A549 treated with RU486 at 1 μM for 4 hours (cell line): ENCODE data around the gene ZNF8. TPM values are rescaled to one million over a fixed set of nuclear protein-coding genes. Genes with fewer than 3 reads are reported as not detected.

ENCODE experiments used
- total RNA-seq: library from RNA; stranded (reverse); fragments of 200-300 nt; extraction: Qiagen RNA extraction; gene quantifications from 5 replicates; pipeline ENCODE4 v1.2.3, GENCODE V29; 2022; ENCODE audit warnings: low read depth

The ZNF8 gene
- 0.92 to 1.4 TPM (median 1.2 TPM) in 5 replicates for total RNA-seq

DNA sequence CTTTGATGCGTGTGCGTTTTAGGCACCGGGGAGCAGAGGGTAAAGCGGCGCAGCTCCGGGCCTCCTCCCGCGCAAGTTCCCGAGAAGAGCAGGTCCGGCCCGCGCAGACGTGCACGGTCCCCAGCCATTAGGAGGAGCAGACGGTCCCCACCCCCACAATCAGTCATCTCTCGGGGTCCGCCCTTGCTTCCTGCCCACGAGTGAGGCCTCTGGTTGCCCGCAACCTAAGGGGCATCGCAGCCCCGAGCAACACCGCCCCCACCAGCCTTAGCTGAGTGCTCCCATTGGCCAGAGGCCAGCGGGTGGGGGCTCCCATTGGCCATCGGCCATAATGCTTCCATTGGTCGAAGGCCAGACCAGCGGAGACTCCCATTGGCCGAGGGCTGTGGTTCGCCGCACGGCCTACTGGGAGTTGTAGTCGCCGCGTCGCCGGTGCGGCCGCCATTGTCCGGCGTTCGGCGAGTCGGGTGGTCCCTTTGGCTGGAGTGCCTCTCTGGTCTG, at the start of gene ZNF8:
TSS of gene ZNF8 (plus strand) at position 415 of the 501 bp plus-strand sequence. CDS start 127 bp downstream, outside the sequence.

DNA sequence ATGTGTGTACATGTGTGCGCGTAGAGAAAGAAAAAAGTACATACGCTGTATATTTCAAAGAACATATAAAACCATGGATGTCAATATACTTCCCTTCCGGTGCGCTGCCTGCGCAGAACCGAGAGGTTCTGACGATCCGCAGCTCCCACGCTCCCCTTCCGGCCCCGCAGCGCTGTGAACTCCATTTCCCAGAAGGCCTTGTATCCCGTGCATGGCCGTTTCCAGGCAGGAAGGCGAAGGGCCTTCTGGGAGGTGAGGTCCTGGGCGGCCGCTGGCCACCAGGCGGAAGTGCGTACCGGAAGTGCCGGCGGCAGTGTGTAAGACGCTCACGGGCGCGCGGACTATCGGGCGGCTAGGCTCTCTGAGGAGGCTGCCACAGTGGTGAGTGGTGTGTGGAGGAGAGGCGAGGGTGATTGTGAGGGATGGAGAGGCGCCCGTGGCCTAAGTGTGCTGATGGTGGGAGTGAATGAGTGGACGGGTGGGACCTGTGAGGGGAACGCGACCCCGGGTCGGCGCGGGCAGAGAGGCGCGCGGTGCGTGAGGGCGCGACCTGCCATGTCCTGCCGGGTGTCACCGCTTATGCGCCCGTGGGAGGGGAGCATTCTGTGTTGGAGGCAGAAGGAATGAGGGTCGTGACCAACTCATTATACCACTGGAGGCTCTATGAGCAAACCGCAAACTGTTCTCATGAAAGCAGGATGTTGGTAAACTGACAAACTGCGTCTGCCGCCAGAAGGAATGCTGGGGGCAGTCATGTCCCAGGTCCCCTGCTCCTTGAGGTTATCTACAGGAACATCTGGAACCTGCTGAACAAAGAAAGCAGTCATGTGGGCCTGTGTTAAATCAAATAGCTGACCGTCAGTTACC, 26.5 kb downstream of the ZNF8 start, which contains the start of gene ERVK3-1:
TSS of gene ERVK3-1 (plus strand) at position 313 of the 867 bp plus-strand sequence. CDS start 6,792 bp downstream, outside the sequence.

DNA sequence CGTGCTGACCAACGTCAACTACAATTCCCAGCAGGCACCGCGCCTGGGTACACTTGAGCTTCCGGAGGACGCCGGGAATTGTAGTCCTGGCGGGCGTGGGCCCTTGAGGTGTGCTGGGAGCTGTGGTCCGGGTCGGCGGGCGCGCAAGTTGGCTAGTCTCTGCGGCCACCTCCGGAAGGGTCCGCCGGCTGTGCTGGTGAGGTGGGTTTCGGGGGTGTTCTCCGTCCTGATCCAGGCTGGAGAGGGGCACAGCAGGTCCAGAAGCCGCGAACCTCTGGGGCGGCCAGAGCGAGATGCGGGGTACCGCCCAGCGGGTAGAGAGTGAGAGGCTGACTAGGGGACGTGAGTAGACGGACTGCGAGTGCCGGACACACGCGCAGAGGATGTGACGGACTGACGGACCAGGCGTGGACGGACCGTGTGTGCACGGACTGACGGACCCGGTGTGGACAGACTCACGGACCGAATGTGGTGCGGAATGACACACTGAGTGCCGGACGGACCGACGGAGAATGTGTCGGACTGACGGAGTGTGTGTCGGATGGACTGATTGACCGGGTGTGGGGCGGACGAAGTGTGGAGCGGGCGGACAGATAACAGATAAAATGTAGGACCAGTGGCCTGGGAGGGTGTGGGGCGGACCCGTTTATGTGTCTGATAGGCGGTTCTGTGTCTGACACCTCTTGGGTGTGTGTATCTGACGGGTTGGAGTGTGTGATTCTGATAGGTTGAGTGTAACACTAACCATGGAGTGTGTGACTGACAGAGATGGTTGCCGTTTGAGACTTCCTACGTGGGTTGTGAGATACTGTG, 48.4 kb downstream of the ZNF8 start, which contains the start of gene ZSCAN22:
TSS of gene ZSCAN22 (plus strand) at position 81 of the 813 bp plus-strand sequence. CDS start 7,809 bp downstream, outside the sequence.

Other genes with a start within 250 kb of the ZNF8 start
- not detected in 5 replicates for gene ZSCAN1, start 244.9 kb upstream of the ZNF8 start, total RNA-seq
- gene ZNF135, start 219.7 kb upstream of the ZNF8 start, total RNA-seq = not detected in 5 replicates
- 2.2 to 2.8 TPM (median 2.3 TPM) in 5 replicates for gene ZSCAN18, start 180.7 kb upstream of the ZNF8 start, total RNA-seq
- 2.6 to 3.4 TPM (median 3.0 TPM) in 5 replicates for gene ZNF329, start 128.2 kb upstream of the ZNF8 start, total RNA-seq
- 11.6 to 15.7 TPM (median 13.2 TPM) in 5 replicates for gene ZNF274, start 95.9 kb upstream of the ZNF8 start, total RNA-seq
- 16.8 to 28.0 TPM (median 18.4 TPM) in 5 replicates for gene ZNF544, start 50.0 kb upstream of the ZNF8 start, total RNA-seq
- 89.1 to 120 TPM (median 93.3 TPM) in 5 replicates for gene ERVK3-1, start 26.4 kb downstream of the ZNF8 start, total RNA-seq
- gene ZSCAN22, start 48.0 kb downstream of the ZNF8 start, total RNA-seq = 2.4 to 3.0 TPM (median 2.6 TPM) in 5 replicates
- gene A1BG, start 74.5 kb downstream of the ZNF8 start, total RNA-seq = 8.1 to 17.1 TPM (median 13.2 TPM) in 5 replicates
- gene ZNF497, start 83.8 kb downstream of the ZNF8 start, total RNA-seq = 0.80 to 1.8 TPM (median 1.5 TPM) in 5 replicates
- gene ZNF837, start 102.1 kb downstream of the ZNF8 start, total RNA-seq = 0.79 to 1.8 TPM (median 1.5 TPM) in 5 replicates
- gene RPS5, start 108.3 kb downstream of the ZNF8 start, total RNA-seq = 2,154 to 2,606 TPM (median 2,462 TPM) in 5 replicates
- gene RNF225, start 116.7 kb downstream of the ZNF8 start, total RNA-seq = 0.23 to 0.63 TPM (median 0.27 TPM) in 3 of 5 replicates, not detected in the others
- gene ZNF584, start 129.7 kb downstream of the ZNF8 start, total RNA-seq = 17.9 to 21.0 TPM (median 19.6 TPM) in 5 replicates
- 0.09 to 0.16 TPM (median 0.12 TPM) in 4 of 5 replicates, not detected in the other for gene ZNF132, start 161.2 kb downstream of the ZNF8 start, total RNA-seq
- 5.4 to 7.6 TPM (median 6.7 TPM) in 5 replicates for gene ZNF324B, start 172.7 kb downstream of the ZNF8 start, total RNA-seq
- gene ZNF324, start 188.1 kb downstream of the ZNF8 start, total RNA-seq = 8.5 to 10.1 TPM (median 9.6 TPM) in 5 replicates
- gene ZNF446, start 197.4 kb downstream of the ZNF8 start, total RNA-seq = 10.8 to 14.0 TPM (median 11.5 TPM) in 5 replicates
- 20.2 to 31.0 TPM (median 29.2 TPM) in 5 replicates for gene SLC27A5, start 233.0 kb downstream of the ZNF8 start, total RNA-seq
- gene ZBTB45, start 240.9 kb downstream of the ZNF8 start, total RNA-seq = 11.1 to 21.2 TPM (median 17.9 TPM) in 5 replicates